Colon (tissue), 2 donors: ENCODE data around the gene HUS1.

ENCODE experiments used
- FAIRE-seq: peaks from 2 replicates; lab custom pipeline; 2012; peaks lifted over from hg19 to GRCh38; lab: Jason Lieb, UNC
- donor health status: control.
- donor health status: control.

The HUS1 gene

GRCh38 chr7:47979832-47980181 is 392 bp upstream of the HUS1 start:
- no peak for FAIRE-seq

GRCh38 chr7:47978790-47979144 is 648 bp downstream of the HUS1 start:
- no peak for FAIRE-seq

- FAIRE-seq: no peak
These were observed 5.7 kb downstream of the HUS1 start for GRCh38 chr7:47973739-47974138.

DNA sequence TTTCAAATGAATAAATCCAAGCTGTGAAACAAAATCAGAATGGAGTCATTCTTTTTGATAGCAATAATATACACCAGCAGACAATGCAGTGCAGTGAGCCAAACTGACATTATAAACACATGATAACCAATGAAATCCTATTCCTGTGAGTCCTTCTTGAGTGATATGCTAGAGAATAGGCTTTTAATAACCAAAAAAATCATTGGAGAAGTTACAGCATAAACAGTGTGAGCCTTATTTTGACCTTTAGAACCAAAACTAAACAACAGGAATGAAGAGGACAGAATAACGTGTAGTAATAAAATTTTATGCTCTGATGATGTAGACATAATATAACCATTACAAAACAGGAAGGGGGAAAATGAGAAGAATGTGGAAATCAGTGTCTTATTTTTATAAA is 8.7 kb downstream of the HUS1 start:
- peak; percentile 87 for FAIRE-seq

DNA sequence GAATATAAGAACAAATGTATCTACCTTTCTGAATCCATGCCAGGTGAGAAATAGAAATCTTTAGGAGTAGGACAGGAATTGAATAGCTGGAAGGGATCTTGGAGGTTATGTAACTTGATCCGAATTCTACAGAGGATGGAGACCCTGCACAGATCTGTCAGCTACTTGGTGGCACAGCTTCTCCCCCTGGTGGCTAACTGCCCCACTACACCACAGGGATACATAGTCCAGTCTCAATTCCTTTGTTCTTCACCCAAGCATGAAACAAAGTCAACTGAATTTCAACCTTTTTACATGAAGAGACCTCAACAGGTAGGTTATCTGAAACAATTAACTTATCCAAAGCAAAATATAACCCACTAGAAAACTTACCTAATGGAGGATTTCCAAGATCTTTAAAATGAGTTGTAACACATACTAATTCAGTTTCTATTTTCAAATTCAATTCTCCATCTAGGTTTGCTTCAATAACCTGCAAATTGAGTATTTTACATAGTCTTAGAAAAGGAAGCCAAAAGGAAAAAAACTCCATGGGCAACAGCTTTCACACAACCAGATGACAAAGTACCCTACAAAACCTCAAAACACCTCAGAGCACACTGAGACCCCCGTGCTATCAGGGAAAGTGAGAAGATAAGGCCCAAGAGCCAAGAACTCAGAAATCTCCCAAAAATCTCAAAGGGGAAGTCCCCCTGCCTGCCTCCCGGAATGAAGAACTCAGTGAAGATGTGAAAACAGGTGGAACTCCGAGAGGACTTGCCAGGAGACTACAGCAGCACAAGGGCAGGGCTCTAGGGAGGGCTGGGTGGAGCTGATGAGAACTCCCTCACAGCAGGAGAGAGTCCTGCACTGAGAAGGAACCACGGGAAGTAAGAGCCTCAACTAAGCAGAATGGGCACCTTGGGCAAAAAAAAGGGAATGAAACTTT is 10.3 kb downstream of the HUS1 start:
- FAIRE-seq: no peak

DNA sequence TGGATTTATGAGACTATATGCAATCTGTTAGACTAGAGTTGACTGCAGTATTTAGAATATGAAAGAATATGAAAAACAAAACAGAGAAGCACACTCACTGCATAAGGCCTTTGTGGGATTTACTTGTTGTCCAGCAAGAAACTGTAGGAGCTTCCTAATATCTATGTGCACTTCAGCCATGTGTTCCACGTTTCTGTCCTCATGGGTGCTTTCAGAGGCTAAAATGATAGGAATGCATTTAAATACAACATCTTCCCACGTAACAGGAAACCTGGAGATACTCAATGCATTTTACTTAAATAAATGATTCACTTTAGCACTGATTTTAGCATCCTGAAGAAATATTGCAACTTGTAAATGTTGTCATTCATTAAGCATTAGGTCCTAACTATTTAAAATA is 11.7 kb downstream of the HUS1 start:
- no peak for FAIRE-seq

DNA sequence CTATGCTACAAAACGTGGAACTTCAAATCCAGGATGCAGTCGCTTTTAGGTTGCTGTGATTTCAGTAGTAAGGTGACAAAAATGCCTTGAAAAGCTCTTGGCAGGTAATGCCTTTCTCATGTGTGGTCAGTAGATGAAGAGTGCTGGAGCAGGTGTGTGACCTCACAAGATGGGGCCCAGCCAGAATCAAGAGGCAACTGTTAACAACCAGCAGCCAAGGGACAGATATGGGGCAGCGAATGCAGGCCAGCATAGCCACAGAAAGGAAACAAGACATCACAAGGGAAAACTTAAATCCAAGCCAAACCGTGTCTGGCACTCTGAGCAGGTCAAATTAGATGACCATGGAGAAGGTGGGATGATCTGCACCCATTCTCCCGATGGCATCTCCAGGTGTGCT is 12.3 kb downstream of the HUS1 start:
- FAIRE-seq: no peak

DNA sequence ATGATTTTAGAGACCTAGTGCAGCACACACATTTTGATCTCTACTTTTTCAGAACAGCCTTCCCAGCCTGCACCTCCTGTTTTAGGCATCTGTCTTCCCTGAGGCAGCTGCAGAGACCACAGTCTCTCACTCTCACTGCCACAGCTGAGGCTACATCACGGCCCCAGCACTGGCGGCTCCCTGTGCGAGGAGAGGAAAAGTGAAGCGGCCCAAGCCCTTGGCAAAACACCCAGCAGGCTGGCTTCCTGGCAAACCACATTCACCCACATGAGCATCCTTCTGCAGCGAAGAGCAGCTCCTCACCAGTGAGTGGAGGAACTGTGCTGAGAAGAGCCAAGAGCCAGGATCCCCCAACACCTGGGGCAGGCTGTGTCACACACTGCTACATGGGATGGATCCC is 14.0 kb downstream of the HUS1 start:
- FAIRE-seq: no peak

DNA sequence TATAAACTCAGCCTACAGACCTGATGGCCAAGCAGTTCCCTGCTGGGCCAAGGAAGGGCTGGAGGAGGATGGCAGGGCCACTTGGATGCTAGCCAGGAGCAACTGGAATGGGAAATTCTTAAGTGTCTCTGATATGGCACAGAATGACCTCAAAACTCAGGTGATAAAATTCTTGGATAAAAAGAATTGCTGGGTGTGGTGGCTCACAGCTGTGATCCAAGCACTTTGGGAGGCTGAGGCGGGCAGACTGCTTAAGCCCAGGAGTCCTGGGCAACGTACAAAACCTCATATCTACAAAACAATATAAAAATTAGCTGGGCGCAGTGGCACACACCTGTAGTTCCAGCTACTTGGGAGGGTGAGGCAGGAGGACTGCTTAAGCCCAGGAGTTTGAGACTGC is 17.2 kb downstream of the HUS1 start:
- FAIRE-seq: no peak

- FAIRE-seq: no peak
These were observed 22.3 kb downstream of the HUS1 start for GRCh38 chr7:47957156-47957555.

DNA sequence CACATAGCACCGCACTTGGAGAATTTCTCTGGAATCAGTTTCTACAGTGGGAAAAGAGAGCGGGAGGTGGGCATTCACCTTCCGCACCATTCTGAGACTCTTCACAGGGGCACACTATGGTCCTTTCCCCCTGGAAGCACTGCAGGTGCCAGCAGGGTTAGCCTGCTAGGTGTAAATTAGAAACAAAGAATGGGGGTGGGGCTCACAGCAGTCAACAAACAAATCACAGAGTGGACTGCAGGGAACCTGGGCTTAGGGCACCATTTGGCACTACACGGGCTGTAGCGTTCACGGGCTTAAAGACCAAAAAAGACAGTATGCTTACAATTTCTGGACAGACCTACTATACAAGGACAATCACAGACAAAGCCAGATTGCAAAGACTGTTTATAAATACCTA is 23.2 kb downstream of the HUS1 start:
- FAIRE-seq: no peak

GRCh38 chr7:47954231-47954911 is 25.0 kb downstream of the HUS1 start:
- no peak for FAIRE-seq

DNA sequence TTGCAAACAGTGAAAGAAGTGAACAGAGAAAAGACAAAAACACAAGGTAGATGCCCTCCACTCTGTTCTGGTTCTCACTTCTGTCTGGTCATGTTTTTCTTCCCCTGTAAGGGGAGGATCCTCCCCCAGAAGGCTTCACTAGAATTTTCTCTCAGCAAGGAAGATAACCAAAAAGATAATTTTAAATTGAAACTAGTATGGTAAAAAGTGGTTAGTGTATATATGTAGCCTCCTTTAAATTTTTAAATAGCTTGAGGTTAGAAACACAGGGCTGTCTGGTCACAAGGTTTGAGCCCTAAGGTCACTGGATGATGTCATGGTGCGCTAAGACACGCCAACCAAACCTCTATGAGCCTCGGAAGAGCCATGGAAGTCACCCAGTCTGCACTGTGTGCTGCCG is 25.6 kb downstream of the HUS1 start:
- FAIRE-seq: no peak

- no peak for FAIRE-seq
These were observed 27.2 kb downstream of the HUS1 start for GRCh38 chr7:47952224-47952623.

DNA sequence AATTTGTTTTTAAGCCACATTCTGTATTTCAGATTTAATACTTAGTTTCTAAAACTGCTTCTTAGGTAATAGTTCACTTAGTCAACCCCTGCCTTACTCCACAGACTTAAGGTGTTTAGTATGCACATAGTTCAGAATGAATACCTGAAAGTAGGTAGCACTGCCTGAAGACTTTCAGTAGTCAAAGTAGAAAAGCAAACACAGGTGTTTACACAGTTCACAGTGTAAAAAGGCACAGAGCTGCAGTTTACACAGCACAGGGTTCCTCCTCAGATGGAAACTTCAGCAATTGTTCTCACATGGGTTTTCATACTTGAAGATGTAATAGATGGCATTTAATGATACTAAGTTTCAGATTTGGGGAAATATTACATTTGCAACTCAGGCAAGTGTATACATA is 28.0 kb downstream of the HUS1 start:
- no peak for FAIRE-seq

GRCh38 chr7:47950714-47951113 is 28.7 kb downstream of the HUS1 start:
- no peak for FAIRE-seq

- FAIRE-seq: no peak
These were observed 29.7 kb downstream of the HUS1 start for GRCh38 chr7:47949703-47950102.

DNA sequence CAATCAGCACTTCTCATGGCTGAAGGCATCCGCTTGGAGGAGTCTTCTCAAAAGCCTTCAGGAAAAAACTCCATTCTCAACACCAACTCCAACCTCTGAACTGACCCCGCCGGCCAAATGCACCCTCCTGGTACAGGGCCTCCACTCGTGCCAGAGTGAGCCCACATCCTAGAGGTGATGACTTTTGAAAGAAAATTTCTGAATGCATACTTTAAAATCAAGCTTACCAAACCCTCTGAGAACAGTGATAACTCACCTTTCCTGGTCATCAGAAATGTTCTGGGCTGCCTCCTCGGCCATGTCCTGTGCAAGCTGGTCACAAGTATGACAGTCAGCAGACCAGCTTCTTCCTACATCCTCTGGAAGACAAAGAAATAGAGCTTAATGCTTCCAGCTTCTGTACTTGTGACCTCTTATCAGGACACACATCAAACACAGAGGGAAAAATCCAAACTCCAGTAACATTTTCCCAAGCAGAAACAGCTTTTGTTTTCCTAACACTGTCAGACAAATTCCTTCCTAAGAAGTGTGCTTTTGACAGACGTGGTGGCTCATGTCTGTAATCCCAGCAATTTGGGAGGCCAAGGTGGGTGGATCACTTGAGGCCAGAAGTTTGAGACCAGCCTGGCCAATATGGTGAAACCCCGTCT is 31.1 kb downstream of the HUS1 start, which contains the start of gene PKD1L1:
Gene PKD1L1, minus strand, starts transcription at position 326 of the 650 bp plus-strand sequence. Its CDS starts 26 bp downstream, at position 300.
- no peak for FAIRE-seq

DNA sequence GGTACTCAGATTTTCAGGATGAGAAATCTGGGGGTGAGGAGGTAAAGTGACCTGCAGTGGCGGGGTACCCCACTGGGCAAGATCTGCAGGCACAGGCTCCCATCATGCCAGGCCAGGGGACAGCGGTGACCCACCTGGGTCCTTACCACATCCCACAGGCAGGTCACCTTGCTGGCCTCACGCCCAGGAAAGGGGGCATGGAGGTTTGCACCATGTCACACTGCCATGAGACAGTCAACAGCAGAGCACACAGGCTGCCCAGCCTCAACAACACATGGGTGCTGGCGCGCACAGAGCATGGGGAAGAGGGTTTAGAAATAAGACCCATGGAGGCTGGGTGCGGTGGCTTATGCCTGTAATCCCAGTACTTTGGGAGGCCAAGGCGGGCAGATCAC is 32.1 kb downstream of the HUS1 start:
- no peak for FAIRE-seq

DNA sequence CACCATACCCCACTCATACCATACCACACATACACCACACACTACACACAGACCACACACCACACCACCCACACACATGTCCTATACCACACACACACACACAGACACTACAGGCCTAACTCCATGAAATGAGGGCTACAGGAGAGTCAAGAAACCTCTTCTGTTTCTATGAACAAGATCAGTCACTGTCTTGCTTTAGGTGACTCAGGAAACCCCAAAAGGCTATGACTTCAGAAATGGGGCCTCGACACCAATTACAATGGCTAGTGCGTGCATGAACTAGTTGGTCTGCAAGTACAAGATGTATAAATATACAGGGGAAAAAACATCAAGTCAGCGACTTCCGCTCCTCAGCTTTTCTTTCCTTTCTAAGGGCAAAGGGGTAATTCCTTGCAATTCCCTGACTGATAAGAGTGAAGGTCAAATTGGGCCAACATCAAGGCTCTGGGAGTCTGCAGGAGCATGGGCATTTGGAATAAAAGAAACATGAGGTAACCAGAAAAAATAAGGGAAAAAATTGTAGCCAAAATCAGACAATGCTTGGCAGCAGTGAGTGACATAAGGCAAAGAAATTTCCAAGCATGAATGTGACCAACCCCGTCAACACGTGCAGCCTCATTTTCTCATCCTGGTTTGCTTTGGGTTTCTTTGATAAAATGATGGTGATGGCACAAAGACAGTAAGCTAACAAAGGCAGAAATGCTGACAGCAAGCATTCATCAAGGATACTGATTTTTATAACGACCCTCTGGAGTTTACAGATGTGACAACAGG is 32.6 kb downstream of the HUS1 start:
- no peak for FAIRE-seq

DNA sequence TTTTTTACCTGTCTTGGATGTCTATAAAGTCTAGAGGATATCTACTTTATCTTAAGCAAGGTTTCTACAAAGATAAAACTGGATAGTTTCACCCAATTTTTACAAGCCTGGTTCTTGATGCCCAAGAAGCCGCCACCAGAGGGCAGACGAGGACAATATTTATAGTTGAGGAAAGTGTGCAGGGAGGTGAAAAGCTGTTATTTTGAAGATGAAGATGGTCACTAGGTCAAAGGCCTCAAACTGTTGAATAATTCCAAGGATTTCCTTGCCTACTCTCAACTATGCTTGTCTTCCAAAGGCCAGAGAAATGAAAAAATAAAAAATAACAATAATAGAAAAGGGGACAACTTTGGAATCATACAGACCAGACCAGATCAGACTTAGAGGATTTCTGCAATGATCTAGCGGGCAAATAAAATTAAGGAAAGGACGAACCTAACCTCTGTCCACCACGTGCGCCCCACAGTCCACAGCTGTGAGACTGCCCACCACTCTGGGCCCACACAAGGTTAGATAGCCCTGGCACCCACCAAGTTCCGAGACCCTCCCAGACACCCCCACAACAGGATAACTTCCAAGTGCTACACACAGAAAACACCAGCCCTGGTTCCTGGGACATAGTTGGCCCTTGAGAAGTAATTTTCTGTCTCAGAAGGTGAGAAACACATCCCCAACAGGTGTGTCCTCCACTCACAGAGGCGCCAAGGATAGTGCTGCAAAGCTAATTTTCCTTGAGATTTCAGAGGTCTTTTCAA is 34.0 kb downstream of the HUS1 start:
- no peak for FAIRE-seq
